ENCODE measurements around the gene RNF144A. TPM values are rescaled to one million over a fixed set of nuclear protein-coding genes. Genes with fewer than 3 reads are reported as not detected.

RNF144A gene
- total and polyA plus RNA-seq, 2 donors, result 4.3 to 28.5 TPM

DNA sequence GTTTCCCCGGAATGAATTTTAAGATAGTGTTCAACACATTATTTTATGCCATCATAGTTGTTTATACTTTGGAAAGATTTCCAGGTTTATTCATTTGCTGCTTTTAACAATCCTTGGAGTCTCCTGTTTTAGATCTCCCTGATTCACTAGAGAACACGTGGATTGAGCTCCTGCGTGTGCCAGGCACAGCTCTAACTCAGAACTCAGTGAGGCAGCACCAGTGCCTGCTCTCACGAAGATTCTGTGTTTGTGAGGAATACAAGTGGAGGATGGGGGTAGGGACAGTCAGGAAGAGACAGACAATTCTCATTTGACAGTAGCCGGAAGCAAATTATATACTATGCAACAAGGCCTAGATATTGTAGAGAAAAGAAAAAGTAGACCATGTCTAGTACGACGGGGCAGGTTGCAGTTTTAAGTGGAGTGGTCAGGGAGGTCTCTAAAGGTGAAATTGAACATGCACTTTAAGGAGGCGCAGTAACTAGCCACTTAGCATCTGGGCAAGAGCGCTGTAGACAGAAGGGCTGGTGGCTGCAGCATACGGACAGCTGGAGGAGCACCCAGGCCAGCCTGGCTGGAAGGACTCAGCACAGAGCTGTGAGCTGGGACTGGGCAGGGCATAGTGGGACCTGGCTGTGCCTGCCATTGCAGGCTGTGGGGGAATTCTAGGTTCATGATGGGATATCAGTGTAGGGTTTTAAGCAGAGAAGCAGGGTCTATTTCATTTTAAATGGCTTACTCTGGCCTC is 24.3 kb downstream of the RNF144A start:
- no peak for DNase-seq (ENCODE audit: extremely low spot score)
- H3K27ac ChIP-seq (ENCODE audit: low read depth), result no peak overlapping the region
- WGBS, result 92% methylated on average over 10 of the region's 10 CpGs
- H3K4me1 ChIP-seq (ENCODE audit: insufficient read depth), result no peaks in the 10 kb centered on the region
- no peak overlapping the region for H3K4me3 ChIP-seq (ENCODE audit: low read depth, low read length)
- no peaks in the 10 kb centered on the region for H3K36me3 ChIP-seq (ENCODE audit: insufficient read depth)

DNA sequence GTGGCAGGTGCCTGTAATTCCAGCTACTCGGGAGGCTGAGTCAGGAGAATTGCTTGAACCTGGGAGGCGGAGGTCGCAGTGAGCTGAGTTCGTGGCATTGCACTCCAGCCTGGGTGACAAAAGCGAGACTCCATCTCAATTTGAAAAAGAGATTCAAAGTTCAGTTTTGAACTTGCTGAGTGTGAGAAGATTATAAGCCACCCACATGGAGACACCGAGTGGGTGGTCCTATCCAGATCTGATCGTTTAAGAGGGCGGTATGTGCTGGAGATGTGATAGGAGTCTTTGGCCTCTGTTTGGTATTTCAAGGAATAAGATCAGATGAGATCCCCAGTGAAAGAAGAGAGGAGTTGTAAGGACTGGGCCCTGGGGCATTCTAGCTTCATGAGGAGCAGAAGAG is 25.6 kb downstream of the RNF144A start:
- DNase-seq (ENCODE audit: extremely low spot score), result no peak
- Histone ChIP-seq H3K27ac (ENCODE audit: low read depth) (no peak overlapping the region), H3K36me3 (ENCODE audit: insufficient read depth) (no peaks in the 10 kb centered on the region), H3K4me1 (ENCODE audit: insufficient read depth) (no peaks in the 10 kb centered on the region), H3K4me3 (ENCODE audit: low read depth, low read length) (no peak overlapping the region)
- WGBS, result 93% methylated on average over 8 of the region's 8 CpGs

DNA sequence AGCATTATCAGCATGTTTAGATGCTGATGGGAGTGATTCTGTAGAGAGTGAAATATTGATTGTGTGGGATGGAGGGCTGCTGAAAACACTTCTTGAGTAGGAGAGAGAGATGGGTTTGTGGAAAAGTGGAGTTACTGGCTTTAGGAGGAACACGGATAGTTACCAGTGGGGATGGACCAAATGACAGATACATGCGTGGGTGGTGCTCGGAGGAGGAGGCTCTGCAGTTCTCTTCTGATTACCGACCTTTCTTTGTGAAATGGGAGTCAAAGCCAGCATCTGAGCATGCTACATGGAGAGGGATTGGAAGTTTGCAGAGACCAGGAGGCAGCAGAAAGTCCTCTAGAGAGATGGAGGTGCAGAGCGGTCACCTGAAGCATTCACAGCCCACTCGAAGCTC is 26.3 kb downstream of the RNF144A start:
- Histone ChIP-seq H3K36me3 (ENCODE audit: insufficient read depth) (no peaks in the 10 kb centered on the region), H3K27ac (ENCODE audit: low read depth) (no peak overlapping the region), H3K4me1 (ENCODE audit: insufficient read depth) (no peaks in the 10 kb centered on the region), H3K4me3 (ENCODE audit: low read depth, low read length) (no peak overlapping the region)
- DNase-seq (ENCODE audit: extremely low spot score), result no peak
- 87% methylated on average over 6 of the region's 6 CpGs for WGBS

DNA sequence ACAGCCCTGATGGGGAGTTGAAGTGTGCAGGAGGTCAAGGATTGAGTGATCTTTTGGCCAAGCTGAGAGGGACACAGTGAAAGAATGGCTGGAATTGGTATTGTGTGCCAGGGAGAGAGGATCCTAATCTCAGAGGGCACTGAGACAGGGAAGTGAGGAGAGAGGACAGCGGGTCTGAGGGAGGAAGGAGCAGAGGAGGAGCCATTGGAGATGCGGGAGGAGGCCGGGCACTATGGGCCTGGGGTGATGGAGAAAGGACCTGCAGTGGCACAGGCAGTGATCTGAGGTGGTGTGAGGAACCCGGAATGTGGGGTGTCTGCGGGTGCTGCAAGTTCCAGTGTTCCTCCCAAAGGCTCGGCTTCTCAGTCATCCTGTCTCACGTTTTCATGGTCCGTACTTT is 26.8 kb downstream of the RNF144A start:
- no peak overlapping the region for H3K4me3 ChIP-seq (ENCODE audit: low read depth, low read length)
- H3K27ac ChIP-seq (ENCODE audit: low read depth), result no peak overlapping the region
- no peaks in the 10 kb centered on the region for H3K36me3 ChIP-seq (ENCODE audit: insufficient read depth)
- no peaks in the 10 kb centered on the region for H3K4me1 ChIP-seq (ENCODE audit: insufficient read depth)
- no peak for DNase-seq (ENCODE audit: extremely low spot score)
- 96% methylated on average over 8 of the region's 8 CpGs for WGBS

DNA sequence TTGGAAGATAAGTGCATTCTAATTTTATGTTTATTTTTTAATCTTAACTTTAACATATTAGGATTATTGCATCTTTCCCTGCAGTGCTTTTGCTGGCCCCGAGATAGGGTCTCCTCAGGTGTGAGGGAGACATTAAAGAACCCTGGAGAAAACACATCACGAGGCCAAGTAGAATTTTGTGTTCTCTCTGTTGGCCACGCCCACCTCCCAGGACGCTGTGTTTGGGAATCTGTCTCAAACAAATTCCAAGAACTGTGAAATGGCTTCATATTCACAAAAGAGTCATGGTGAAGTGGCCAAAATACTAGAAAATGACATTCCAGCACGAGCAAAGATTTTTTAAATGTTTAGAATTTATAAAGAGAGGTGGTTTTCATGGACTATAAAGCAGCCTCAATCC is 27.3 kb downstream of the RNF144A start:
- WGBS, result 81% methylated on average over 5 of the region's 5 CpGs
- no peaks in the 10 kb centered on the region for H3K36me3 ChIP-seq (ENCODE audit: insufficient read depth)

DNA sequence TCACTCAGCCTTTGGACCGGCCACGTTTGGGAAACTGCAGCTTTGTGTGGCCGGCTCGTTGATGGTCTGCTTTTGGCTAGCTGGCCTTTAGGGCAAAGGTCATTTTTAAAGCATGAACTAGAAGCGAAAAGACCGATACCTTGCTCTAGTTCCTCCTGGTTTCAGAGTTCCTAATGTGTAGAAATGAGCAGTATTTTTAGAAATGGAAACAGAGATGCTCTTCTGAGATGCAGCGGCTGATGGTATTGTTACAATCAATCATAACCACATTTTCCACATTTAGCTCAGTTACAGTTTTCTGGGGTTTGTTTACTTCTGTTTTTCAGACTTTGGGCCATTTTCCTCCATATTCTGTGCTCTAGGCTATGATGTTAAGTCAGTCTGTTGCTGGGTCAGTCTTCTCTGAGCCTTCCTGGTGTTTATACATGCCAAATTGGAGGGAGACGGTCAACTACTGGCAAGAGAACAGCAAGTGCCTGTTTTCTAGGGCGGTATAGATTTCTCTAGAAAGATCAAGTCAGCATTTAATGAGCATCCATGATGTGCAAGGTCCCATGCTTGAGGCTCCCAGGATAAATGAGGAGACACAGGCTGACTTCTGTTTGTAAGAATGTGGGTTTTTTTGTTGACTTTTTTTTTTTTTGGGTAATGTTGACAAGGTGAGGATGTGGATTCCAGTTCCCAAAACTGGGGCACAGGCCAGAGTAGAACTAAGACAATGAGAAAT is 28.0 kb downstream of the RNF144A start:
- Histone ChIP-seq H3K4me1 (ENCODE audit: insufficient read depth) (no peaks in the 10 kb centered on the region), H3K27ac (ENCODE audit: low read depth) (no peak overlapping the region), H3K36me3 (ENCODE audit: insufficient read depth) (no peaks in the 10 kb centered on the region), H3K4me3 (ENCODE audit: low read depth, low read length) (no peak overlapping the region)
- DNase-seq (ENCODE audit: extremely low spot score), result no peak
- WGBS, result 84% methylated on average over 9 of the region's 9 CpGs

More for the DNA sequence above, 27.3 kb downstream of the RNF144A start:
- Histone ChIP-seq H3K27ac (ENCODE audit: low read depth) (no peak overlapping the region), H3K4me3 (ENCODE audit: low read depth, low read length) (no peak overlapping the region), H3K4me1 (ENCODE audit: insufficient read depth) (no peaks in the 10 kb centered on the region)
- DNase-seq (ENCODE audit: extremely low spot score), result no peak

DNA sequence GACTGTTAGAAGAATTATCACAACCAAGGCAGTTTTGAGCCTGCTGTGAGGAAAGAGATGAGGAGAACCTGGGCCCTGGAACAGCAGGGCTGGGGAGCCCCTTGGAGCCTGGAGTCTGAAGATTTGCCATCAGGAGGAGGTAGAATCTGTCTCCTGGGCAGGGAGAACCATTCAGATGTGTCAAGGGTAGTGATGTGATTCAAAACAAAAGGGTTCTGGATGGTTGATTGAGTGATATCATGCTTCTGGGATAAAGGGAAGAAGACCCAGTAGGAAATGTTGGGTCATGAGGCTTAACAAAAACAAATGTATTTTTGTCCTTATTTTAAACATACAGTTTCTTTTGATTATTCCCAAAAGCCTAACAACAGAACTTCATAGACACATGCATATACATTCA is 28.6 kb downstream of the RNF144A start:
- H3K36me3 ChIP-seq (ENCODE audit: insufficient read depth), result no peaks in the 10 kb centered on the region
- no peak for DNase-seq (ENCODE audit: extremely low spot score)
- no peak overlapping the region for H3K27ac ChIP-seq (ENCODE audit: low read depth)
- H3K4me3 ChIP-seq (ENCODE audit: low read depth, low read length), result no peak overlapping the region
- H3K4me1 ChIP-seq (ENCODE audit: insufficient read depth), result no peaks in the 10 kb centered on the region

DNA sequence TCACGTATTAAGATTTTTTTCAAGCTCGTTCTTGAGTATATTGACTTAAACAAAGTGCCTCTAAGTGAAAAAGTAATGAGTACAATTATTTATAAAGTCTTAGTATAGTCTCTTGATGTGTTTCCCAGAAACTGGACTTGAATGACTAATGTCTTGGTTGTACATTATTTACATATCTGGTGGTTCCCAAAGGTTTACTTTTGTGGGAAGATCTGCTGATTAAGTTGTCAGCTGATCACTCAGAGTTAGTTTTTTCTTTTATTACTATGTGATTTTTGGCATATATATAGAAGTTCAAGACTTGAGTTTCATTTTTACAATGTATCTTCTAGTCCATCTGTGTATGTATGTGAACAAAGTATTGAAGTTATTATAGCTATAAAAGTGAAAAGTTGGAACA is 29.5 kb downstream of the RNF144A start:
- Histone ChIP-seq H3K36me3 (ENCODE audit: insufficient read depth) (no peaks in the 10 kb centered on the region), H3K4me1 (ENCODE audit: insufficient read depth) (no peaks in the 10 kb centered on the region), H3K27ac (ENCODE audit: low read depth) (no peak overlapping the region), H3K4me3 (ENCODE audit: low read depth, low read length) (no peak overlapping the region)
- DNase-seq (ENCODE audit: extremely low spot score), result no peak
- WGBS, result 76% methylated on average over 2 of the region's 2 CpGs

DNA sequence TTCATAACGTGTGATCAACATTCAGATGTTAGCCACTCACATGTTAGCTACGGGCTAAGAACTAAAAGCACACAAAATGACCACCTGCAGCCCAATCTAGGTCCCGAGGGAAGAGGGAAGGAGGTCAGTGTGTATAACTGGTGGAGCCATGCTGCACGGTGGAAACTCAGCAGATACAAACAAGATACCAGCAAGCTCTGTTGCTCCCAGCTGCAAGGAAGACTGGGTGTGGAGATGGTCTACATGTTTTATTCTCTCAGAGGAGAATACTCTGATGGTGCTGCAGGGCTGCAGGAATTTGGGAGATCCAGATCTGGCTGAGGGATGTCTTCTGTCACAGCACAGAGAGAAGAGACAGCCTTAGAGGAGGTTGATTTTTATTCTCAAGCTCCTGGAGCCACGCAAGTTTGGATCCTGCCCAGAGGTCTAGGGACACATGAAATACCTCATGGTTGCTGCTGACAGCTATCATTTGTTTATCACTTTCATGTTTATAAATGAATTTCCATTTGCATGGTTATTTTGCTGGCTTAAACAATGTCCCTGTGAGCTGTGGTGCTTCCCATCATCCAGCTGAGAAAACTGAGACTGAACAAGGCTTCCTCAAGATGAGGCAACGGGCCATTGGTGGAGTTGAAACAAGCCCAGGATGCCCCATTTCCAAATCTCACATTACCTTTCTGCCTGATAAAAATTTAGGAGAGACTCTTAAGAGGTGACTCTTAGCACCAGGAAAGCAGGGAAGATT is 30.9 kb downstream of the RNF144A start:
- no peak overlapping the region for H3K27ac ChIP-seq (ENCODE audit: low read depth)
- no peak overlapping the region for H3K4me3 ChIP-seq (ENCODE audit: low read depth, low read length)
- H3K4me1 ChIP-seq (ENCODE audit: insufficient read depth), result no peaks in the 10 kb centered on the region
- H3K36me3 ChIP-seq (ENCODE audit: insufficient read depth), result no peaks in the 10 kb centered on the region
- DNase-seq (ENCODE audit: extremely low spot score), result no peak
- WGBS, result 87% methylated on average over 6 of the region's 6 CpGs

DNA sequence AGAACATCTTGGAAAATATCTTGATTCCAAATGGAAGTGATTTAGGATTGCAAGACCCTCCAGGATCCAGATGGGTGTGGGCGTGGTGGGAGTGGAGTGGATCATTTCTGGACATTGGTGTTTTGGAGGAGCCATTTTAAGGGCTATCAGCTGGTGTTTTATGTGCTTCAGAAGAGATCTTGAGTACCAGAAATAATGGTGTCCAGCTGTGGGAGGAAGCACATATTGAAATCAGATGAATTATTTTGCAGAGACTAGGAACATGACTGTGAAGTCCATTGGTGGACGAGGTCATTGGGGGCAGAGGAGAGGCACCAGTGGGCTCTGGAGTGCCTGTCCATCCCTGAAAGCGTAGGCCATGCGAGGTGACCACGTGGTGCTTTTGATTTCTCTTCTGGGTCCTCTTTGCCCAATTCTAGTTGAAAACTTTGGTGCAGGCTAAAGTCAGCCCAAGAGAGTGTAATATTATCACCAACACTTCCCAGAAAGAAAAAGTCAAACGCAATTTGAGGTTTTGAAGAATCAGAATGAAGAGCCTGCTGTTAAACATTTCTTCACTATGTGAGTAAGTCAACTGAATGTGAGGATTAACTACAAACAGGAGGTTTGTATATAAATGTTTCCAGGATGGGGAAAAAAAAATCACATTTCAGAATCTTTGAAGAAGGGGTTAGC is 31.6 kb downstream of the RNF144A start:
- WGBS, result 90% methylated on average over 6 of the region's 6 CpGs
- Histone ChIP-seq H3K36me3 (ENCODE audit: insufficient read depth) (no peaks in the 10 kb centered on the region), H3K4me1 (ENCODE audit: insufficient read depth) (no peaks in the 10 kb centered on the region), H3K4me3 (ENCODE audit: low read depth, low read length) (no peak overlapping the region), H3K27ac (ENCODE audit: low read depth) (no peak overlapping the region)
- no peak for DNase-seq (ENCODE audit: extremely low spot score)

DNA sequence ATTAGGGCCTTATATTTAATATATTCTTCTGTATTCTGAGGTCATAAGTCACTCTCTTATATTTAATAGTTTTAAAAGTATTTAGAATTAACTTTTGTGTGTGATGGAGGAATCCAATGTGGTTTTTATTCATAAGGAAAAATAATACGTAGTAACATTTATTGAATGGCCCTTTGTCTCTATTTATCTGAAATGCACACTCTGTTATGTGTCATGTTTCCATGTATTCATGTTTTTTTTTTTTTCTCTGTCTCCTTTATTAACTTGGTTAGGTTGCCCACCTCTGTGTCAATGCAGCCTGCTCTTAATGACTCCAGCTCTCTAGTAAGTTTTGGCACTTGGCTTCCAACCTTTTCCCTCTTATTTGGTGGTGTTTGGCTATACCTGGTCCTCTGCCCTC is 33.8 kb downstream of the RNF144A start:
- Histone ChIP-seq H3K4me3 (ENCODE audit: low read depth, low read length) (no peak overlapping the region), H3K4me1 (ENCODE audit: insufficient read depth) (no peaks in the 10 kb centered on the region), H3K27ac (ENCODE audit: low read depth) (no peak overlapping the region), H3K36me3 (ENCODE audit: insufficient read depth) (no peaks in the 10 kb centered on the region)
- DNase-seq (ENCODE audit: extremely low spot score), result no peak
- 78% methylated on average over 1 of the region's 1 CpG for WGBS

DNA sequence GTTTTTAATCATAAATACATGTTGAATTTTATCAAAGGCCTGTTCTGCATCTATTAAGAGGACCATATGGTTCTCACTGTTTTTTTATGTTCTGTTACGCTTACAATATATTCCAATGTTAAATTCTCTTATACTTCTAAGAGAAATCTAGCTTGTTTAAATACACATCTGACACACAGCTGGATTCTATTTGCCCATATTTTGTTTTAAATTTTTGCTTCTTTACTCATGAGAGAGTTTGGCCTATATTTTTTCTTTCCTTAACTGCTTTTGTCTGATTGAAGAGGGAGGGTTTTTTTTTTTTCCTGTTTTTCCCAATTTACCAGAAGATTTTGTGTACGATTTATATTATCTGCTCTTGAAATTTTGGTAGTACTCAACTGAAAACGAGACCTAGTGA is 34.9 kb downstream of the RNF144A start:
- no peak overlapping the region for H3K27ac ChIP-seq (ENCODE audit: low read depth)
- H3K4me1 ChIP-seq (ENCODE audit: insufficient read depth), result no peaks in the 10 kb centered on the region
- no peak for DNase-seq (ENCODE audit: extremely low spot score)
- H3K36me3 ChIP-seq (ENCODE audit: insufficient read depth), result no peaks in the 10 kb centered on the region
- WGBS, result 88% methylated on average over 3 of the region's 3 CpGs
- H3K4me3 ChIP-seq (ENCODE audit: low read depth, low read length), result no peak overlapping the region

DNA sequence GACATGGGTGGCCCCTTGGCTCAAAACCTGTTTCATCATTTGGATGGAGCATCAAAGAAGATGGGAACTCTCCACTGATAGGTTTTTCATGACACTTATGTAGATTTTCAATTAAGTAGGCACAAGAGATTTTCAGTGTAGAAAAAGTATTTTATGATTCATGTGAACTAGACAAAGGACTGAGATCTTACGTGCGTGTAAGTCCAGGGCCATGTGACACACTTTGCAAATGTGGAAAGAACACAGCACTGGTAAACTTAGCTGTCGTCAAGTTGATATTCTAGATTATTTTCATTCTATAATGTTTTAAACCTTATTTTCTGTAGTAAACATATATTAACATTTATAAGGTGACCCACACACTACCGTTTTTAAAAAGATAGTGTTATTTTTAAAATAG is 37.4 kb downstream of the RNF144A start:
- Histone ChIP-seq H3K4me3 (ENCODE audit: low read depth, low read length) (no peak overlapping the region), H3K36me3 (ENCODE audit: insufficient read depth) (no peaks in the 10 kb centered on the region), H3K27ac (ENCODE audit: low read depth) (no peak overlapping the region), H3K4me1 (ENCODE audit: insufficient read depth) (no peaks in the 10 kb centered on the region)
- 86% methylated on average over 4 of the region's 4 CpGs for WGBS
- DNase-seq (ENCODE audit: extremely low spot score), result no peak
